ENCODE results near the gene STARD5. TPM values are rescaled to one million over a fixed set of nuclear protein-coding genes. Genes with fewer than 3 reads are reported as not detected.

STARD5 gene
- total and polyA plus RNA-seq, 2 of the 4 experiments (the other 2 are of a cell fraction): 5.0 to 22.8 TPM

GRCh38 chr15:81339851-81340250 is 15.9 kb upstream of the STARD5 start:
- H3K9me1 ChIP-seq (ENCODE audit: insufficient read depth, low read length): peaks cover 7% of the 10 kb centered on the region; the same call in 1 of the 2 replicates
- TF ChIP-seq MAZ (IDR thresholded peaks at IDR 0.05; ENCODE audit: borderline replicate concordance, low read depth, low read length) (no peak), MAFK (IDR thresholded peaks at IDR 0.05; ENCODE audit: low read depth, low read length) (no peak), BHLHE40 (IDR thresholded peaks at IDR 0.05; ENCODE audit: low read depth, low read length) (no peak), CHD1 (IDR thresholded peaks at IDR 0.05; ENCODE audit: low read depth, low read length) (no peak), FOS (IDR thresholded peaks at IDR 0.05; ENCODE audit: low read depth, low read length) (no peak), CEBPB (IDR thresholded peaks at IDR 0.05; ENCODE audit: low read depth, low read length) (no peak), SMC3 (IDR thresholded peaks at IDR 0.05; ENCODE audit: low read depth, low read length) (no peak), POLR2A (IDR thresholded peaks at IDR 0.05; ENCODE audit: low read depth, low read length) (no peak), MXI1 (IDR thresholded peaks at IDR 0.05; ENCODE audit: borderline replicate concordance, low read depth, low read length) (no peak), RCOR1 (IDR thresholded peaks at IDR 0.05; ENCODE audit: insufficient replicate concordance, low read length) (no peak), USF2 (IDR thresholded peaks at IDR 0.05; ENCODE audit: low read depth, low read length) (no peak), RFX5 (IDR thresholded peaks at IDR 0.05; ENCODE audit: low read depth, low read length) (no peak)
- H3K18ac ChIP-seq (ENCODE audit: low read depth, low read length): no peak overlapping the region
- CTCF ChIA-PET: no interaction called here
- in situ Hi-C loops (cut with MboI; ENCODE audit: low sequenced_read_pairs): loop anchor here (10.0 kb wide), 1 partner anchor 55 kb away; no protein-coding TSS in a partner anchor
- intact Hi-C loops (cut with micrococcal nuclease): loop anchor here (5.0 kb wide), 1 partner anchor 42 kb away; no protein-coding TSS in a partner anchor
- no peaks in the 10 kb centered on the region for H3K79me1 ChIP-seq (ENCODE audit: low read depth in 1 of 2, low read length in 2 of 2)
- dilution Hi-C loops (cut with HindIII; ENCODE audit: low sequenced_read_pairs, unreplicated experiment): no loop called here
- WGBS, 2 experiments (ENCODE audit: extremely low coverage in 2 of 2, insufficient read length in 1 of 2): no CpG with 5 or more reads among the region's 4 CpGs
- no peak overlapping the region for H4K91ac ChIP-seq (ENCODE audit: insufficient read depth, low read depth, low read length)
- no peak overlapping the region for H2BK15ac ChIP-seq (ENCODE audit: low read depth, low read length)
- no peak overlapping the region for H3K14ac ChIP-seq (replicated peaks; ENCODE audit: low read depth, low read length)
- H3K56ac ChIP-seq (ENCODE audit: extremely low read depth, insufficient read depth, low read length): no peak overlapping the region
- no peak overlapping the region for H2AFZ ChIP-seq (replicated peaks; ENCODE audit: low read length, poor library complexity)
- ATAC-seq (ENCODE audit: low read depth): no peak
- H3K4me1 ChIP-seq (ENCODE audit: control insufficient read depth, insufficient read depth, low read length): peaks cover 9% of the 10 kb centered on the region
- H3K27ac ChIP-seq (ENCODE audit: insufficient read depth, low read length): no peak overlapping the region
- H3K4me3 ChIP-seq (ENCODE audit: insufficient read depth, low read depth, low read length): no peak overlapping the region
- no peak overlapping the region for H2AK5ac ChIP-seq (ENCODE audit: low read depth, low read length)
- no peak for DNase-seq
- no peaks in the 10 kb centered on the region; the same call in 1 of the 2 replicates for H3K27me3 ChIP-seq (ENCODE audit: control insufficient read depth, insufficient read depth, low read length)
- H3K4ac ChIP-seq (ENCODE audit: low read depth, low read length): 0 out of 2 replicates have a peak overlapping the region, but pooled peaks have one; percentile 9
- H2AK9ac ChIP-seq (replicated peaks; ENCODE audit: low read depth, low read length, poor library complexity): no peak overlapping the region
- H3K23ac ChIP-seq (ENCODE audit: low read depth, low read length): no peak overlapping the region
- H2BK20ac ChIP-seq (ENCODE audit: low read depth, low read length): no peak overlapping the region
- H3K4me2 ChIP-seq (ENCODE audit: low read depth, low read length): no peak overlapping the region
- no peaks in the 10 kb centered on the region for H3K9me3 ChIP-seq (ENCODE audit: control insufficient read depth, insufficient read depth, low read length)
- H4K5ac ChIP-seq (ENCODE audit: low read depth, low read length): no peak overlapping the region
- H3K9ac ChIP-seq (ENCODE audit: low read depth, low read length): no peak overlapping the region
- H3K36me3 ChIP-seq (ENCODE audit: control insufficient read depth, insufficient read depth, low read length): no peaks in the 10 kb centered on the region
- no peak overlapping the region for H2BK5ac ChIP-seq (ENCODE audit: low read depth, low read length, poor library complexity, severe bottlenecking)
- H4K20me1 ChIP-seq (ENCODE audit: insufficient read depth, low read length): no peaks in the 10 kb centered on the region
- no peak overlapping the region for H4K8ac ChIP-seq (ENCODE audit: low read depth in 2 of 2, low read length in 2 of 2)
- POLR2A ChIA-PET (ENCODE audit: unreplicated experiment): no interaction called here
- H2BK120ac ChIP-seq (ENCODE audit: low read depth, low read length): no peak overlapping the region
- no TSS peak for BruUV-seq (replicated peaks)

Data from IMR-90 (cell line).